ENCODE results near the gene GPR62. TPM values are rescaled to one million over a fixed set of nuclear protein-coding genes. Genes with fewer than 3 reads are reported as not detected.

The GPR62 gene
- total RNA-seq, 1 donor from 2014 or later: not detected

GRCh38 chr3:51966486-51966885 is 11.3 kb downstream of the GPR62 start:
- TF ChIP-seq CTCF (IDR thresholded peaks at IDR 0.05): no peak
- Histone ChIP-seq H3K27ac (no peak overlapping the region), H3K4me1 (peaks cover 25% of the 10 kb centered on the region), H3K4me3 (peak overlapping the region; percentile 68), H3K27me3 (ENCODE audit: low read depth) (no peaks in the 10 kb centered on the region), H3K9me3 (no peaks in the 10 kb centered on the region), H3K36me3 (no peaks in the 10 kb centered on the region)
- DNase-seq: no peak
- ATAC-seq: no peak
- intact Hi-C loops (cut with DNase I): no loop called here

- peak overlapping the region; percentile 84 for H3K27ac ChIP-seq
- no peaks in the 10 kb centered on the region for H3K36me3 ChIP-seq
- H3K27me3 ChIP-seq (ENCODE audit: low read depth): no peaks in the 10 kb centered on the region
- peak overlapping the region; percentile 68 for H3K4me3 ChIP-seq
- H3K9me3 ChIP-seq: no peaks in the 10 kb centered on the region
- ATAC-seq (peak in 1 of 2 donors; percentile 33), DNase-seq (no peak)
- intact Hi-C loops (cut with DNase I): no loop called here
- no peak for TF ChIP-seq CTCF (IDR thresholded peaks at IDR 0.05)
- H3K4me1 ChIP-seq: peaks cover 28% of the 10 kb centered on the region
Measured at GRCh38 chr3:51966922-51967383, 11.8 kb downstream of the GPR62 start.

- DNase-seq: peak; percentile 74
- Histone ChIP-seq H3K27ac (peak within 1 kb of the TSS; percentile 84), H3K4me1 (peaks cover 32% of the 10 kb centered on the region)
Measured at GRCh38 chr3:51967384-51968169, 12.4 kb downstream of the GPR62 start, which contains the start of gene PCBP4. PCBP4 (minus strand) TSS chr3:51967454; CDS start chr3:51961240, 6,214 bp downstream.

GRCh38 chr3:51968170-51968775 is 13.1 kb downstream of the GPR62 start:
- H3K27ac ChIP-seq: peak overlapping the region; percentile 84
- peak overlapping the region; percentile 68 for H3K4me3 ChIP-seq
- no peaks in the 10 kb centered on the region for H3K9me3 ChIP-seq
- TF ChIP-seq CTCF (IDR thresholded peaks at IDR 0.05): no peak
- H3K27me3 ChIP-seq (ENCODE audit: low read depth): no peaks in the 10 kb centered on the region
- peak in 1 of 2 donors; percentile 20 for ATAC-seq
- no peaks in the 10 kb centered on the region for H3K36me3 ChIP-seq
- DNase-seq: no peak
- peaks cover 39% of the 10 kb centered on the region for H3K4me1 ChIP-seq
- intact Hi-C loops (cut with DNase I): no loop called here

More at GRCh38 chr3:51967384-51968169, 12.4 kb downstream of the GPR62 start, which contains the start of gene PCBP4:
- intact Hi-C loops (cut with DNase I): no loop called here
- Histone ChIP-seq H3K9me3 (no peaks in the 10 kb centered on the region), H3K27me3 (ENCODE audit: low read depth) (no peaks in the 10 kb centered on the region), H3K4me3 (peak within 1 kb of the TSS; percentile 68), H3K36me3 (no peaks in the 10 kb centered on the region)
- TF ChIP-seq CTCF (IDR thresholded peaks at IDR 0.05): no peak
- peak; percentile 67 to 76 for ATAC-seq

- no peaks in the 10 kb centered on the region for H3K36me3 ChIP-seq
- intact Hi-C loops (cut with DNase I): no loop called here
- peaks cover 40% of the 10 kb centered on the region for H3K4me1 ChIP-seq
- no peaks in the 10 kb centered on the region for H3K9me3 ChIP-seq
- no peak overlapping the region for H3K4me3 ChIP-seq
- DNase-seq (no peak), ATAC-seq (no peak)
- no peaks in the 10 kb centered on the region for H3K27me3 ChIP-seq (ENCODE audit: low read depth)
- TF ChIP-seq CTCF (IDR thresholded peaks at IDR 0.05): no peak
- no peak overlapping the region for H3K27ac ChIP-seq
Measured at GRCh38 chr3:51968883-51969678, 13.9 kb downstream of the GPR62 start.

Data from lower lobe of right lung (tissue), 2 donors.